ENCODE results near the gene CDKN2B.
"Not testable (repeated sequence)": the region's sequence is repeated elsewhere in the genome, so short reads cannot be mapped to it uniquely, and the experiment has no call there.

DNA sequence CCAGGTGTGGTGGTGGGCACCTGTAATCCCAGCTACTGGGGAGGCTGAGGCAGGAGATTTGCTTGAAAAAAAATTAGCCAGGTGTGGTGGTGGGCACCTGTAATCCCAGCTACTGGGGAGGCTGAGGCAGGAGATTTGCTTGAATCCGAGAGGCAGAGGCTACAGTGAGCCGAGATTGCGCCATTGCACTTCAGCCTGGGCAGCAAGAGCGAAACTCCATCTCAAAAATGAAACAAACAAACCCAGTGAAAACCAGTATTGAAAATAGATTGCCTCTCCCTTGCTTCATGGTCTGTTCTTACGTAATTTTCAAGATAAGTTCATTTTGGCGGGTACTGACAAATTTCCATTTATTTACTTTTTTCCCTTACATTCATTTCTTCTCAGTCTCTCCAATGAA lies 48.9 kb upstream of the CDKN2B start:
- TF ChIP-seq RCOR1 (IDR thresholded peaks at IDR 0.05; ENCODE audit: low read length); SMC3 (IDR thresholded peaks at IDR 0.05; ENCODE audit: low read depth, low read length); EZH2phosphoT487 (IDR thresholded peaks at IDR 0.05; ENCODE audit: borderline replicate concordance, low read depth); GATA2 (CRISPR knock-in tag; IDR thresholded peaks at IDR 0.05); SIN3A (IDR thresholded peaks at IDR 0.05; ENCODE audit: borderline replicate concordance, low read depth, low read length): not testable (repeated sequence)
- TF ChIP-seq, protein P1, sequence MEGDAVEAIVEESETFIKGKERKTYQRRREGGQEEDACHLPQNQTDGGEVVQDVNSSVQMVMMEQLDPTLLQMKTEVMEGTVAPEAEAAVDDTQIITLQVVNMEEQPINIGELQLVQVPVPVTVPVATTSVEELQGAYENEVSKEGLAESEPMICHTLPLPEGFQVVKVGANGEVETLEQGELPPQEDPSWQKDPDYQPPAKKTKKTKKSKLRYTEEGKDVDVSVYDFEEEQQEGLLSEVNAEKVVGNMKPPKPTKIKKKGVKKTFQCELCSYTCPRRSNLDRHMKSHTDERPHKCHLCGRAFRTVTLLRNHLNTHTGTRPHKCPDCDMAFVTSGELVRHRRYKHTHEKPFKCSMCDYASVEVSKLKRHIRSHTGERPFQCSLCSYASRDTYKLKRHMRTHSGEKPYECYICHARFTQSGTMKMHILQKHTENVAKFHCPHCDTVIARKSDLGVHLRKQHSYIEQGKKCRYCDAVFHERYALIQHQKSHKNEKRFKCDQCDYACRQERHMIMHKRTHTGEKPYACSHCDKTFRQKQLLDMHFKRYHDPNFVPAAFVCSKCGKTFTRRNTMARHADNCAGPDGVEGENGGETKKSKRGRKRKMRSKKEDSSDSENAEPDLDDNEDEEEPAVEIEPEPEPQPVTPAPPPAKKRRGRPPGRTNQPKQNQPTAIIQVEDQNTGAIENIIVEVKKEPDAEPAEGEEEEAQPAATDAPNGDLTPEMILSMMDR (IDR thresholded peaks at IDR 0.05) = not testable (repeated sequence)
- TF ChIP-seq, protein P2, sequence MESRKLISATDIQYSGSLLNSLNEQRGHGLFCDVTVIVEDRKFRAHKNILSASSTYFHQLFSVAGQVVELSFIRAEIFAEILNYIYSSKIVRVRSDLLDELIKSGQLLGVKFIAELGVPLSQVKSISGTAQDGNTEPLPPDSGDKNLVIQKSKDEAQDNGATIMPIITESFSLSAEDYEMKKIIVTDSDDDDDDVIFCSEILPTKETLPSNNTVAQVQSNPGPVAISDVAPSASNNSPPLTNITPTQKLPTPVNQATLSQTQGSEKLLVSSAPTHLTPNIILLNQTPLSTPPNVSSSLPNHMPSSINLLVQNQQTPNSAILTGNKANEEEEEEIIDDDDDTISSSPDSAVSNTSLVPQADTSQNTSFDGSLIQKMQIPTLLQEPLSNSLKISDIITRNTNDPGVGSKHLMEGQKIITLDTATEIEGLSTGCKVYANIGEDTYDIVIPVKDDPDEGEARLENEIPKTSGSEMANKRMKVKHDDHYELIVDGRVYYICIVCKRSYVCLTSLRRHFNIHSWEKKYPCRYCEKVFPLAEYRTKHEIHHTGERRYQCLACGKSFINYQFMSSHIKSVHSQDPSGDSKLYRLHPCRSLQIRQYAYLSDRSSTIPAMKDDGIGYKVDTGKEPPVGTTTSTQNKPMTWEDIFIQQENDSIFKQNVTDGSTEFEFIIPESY (IDR thresholded peaks at IDR 0.05; ENCODE audit: borderline replicate concordance, low read depth) = not testable (repeated sequence)
- TF ChIP-seq, protein P3, sequence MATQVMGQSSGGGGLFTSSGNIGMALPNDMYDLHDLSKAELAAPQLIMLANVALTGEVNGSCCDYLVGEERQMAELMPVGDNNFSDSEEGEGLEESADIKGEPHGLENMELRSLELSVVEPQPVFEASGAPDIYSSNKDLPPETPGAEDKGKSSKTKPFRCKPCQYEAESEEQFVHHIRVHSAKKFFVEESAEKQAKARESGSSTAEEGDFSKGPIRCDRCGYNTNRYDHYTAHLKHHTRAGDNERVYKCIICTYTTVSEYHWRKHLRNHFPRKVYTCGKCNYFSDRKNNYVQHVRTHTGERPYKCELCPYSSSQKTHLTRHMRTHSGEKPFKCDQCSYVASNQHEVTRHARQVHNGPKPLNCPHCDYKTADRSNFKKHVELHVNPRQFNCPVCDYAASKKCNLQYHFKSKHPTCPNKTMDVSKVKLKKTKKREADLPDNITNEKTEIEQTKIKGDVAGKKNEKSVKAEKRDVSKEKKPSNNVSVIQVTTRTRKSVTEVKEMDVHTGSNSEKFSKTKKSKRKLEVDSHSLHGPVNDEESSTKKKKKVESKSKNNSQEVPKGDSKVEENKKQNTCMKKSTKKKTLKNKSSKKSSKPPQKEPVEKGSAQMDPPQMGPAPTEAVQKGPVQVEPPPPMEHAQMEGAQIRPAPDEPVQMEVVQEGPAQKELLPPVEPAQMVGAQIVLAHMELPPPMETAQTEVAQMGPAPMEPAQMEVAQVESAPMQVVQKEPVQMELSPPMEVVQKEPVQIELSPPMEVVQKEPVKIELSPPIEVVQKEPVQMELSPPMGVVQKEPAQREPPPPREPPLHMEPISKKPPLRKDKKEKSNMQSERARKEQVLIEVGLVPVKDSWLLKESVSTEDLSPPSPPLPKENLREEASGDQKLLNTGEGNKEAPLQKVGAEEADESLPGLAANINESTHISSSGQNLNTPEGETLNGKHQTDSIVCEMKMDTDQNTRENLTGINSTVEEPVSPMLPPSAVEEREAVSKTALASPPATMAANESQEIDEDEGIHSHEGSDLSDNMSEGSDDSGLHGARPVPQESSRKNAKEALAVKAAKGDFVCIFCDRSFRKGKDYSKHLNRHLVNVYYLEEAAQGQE (IDR thresholded peaks at IDR 0.05; ENCODE audit: low read depth, low read length) = not testable (repeated sequence)
- TF ChIP-seq, protein P4, sequence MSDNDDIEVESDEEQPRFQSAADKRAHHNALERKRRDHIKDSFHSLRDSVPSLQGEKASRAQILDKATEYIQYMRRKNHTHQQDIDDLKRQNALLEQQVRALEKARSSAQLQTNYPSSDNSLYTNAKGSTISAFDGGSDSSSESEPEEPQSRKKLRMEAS (IDR thresholded peaks at IDR 0.05; ENCODE audit: low read depth) = not testable (repeated sequence)

All from SK-N-SH (cell line).